GM10248 (cell line): ENCODE data around the gene TEX14.

Experiments
- CTCF ChIA-PET: fragments of 300-600 bp; sonication (Branson Sonifier 250); formaldehyde crosslinking; extraction: SDS; loops from one replicate; lab custom pipeline; 2021; ENCODE audit warnings: antibody characterized with exemption; lab: Yijun Ruan, JAX
- POLR2A ChIA-PET: fragments of 350-650 bp; sonication (Branson Sonifier 250); formaldehyde crosslinking; extraction: SDS; loops from one replicate; lab custom pipeline; 2020; ENCODE audit warnings: antibody characterized with exemption; lab: Yijun Ruan, JAX
- DNase-seq: peaks from one replicate; pipeline ENCODE4 v3.0.0; 2012; ENCODE audit errors: extremely low spot score
- CTCF ChIP-seq: IDR thresholded peaks from 2 replicates; pipeline ENCODE4 v1.5.1; 2012; ENCODE audit warnings: mild to moderate bottlenecking, low read depth; ENCODE audit errors: extremely low read depth, missing control alignments, control extremely low read depth

The TEX14 gene

GRCh38 chr17:58537266-58537665 lies 154.6 kb downstream of the TEX14 start:
- POLR2A ChIA-PET, result interaction anchor here (0.6 kb wide), 1 partner anchor 94 kb away, joined by 6 read pairs; no protein-coding TSS in a partner anchor

GRCh38 chr17:58536542-58536941 lies 155.3 kb downstream of the TEX14 start:
- ChIA-PET CTCF (interaction anchor here (0.9 to 1.7 kb wide), 6 partner anchors 9 to 31 kb away, joined by 3 to 8 read pairs (median 4); no protein-coding TSS in a partner anchor), POLR2A (no interaction called here)
- no peak for DNase-seq

More at GRCh38 chr17:58537266-58537665, 154.6 kb downstream of the TEX14 start:
- CTCF ChIA-PET, result interaction anchor here (1.3 to 1.4 kb wide), 2 partner anchors 12 to 17 kb away, joined by 3 to 4 read pairs; no protein-coding TSS in a partner anchor
- no peak for DNase-seq
- TF ChIP-seq CTCF, result no peak

GRCh38 chr17:58535431-58535830 lies 156.4 kb downstream of the TEX14 start:
- ChIA-PET POLR2A (no interaction called here), CTCF (interaction anchor here (1.5 to 1.8 kb wide), 4 partner anchors 7 to 42 kb away, joined by 4 to 8 read pairs (median 4); no protein-coding TSS in a partner anchor)
- no peak for TF ChIP-seq CTCF
- no peak for DNase-seq

More at GRCh38 chr17:58536542-58536941, 155.3 kb downstream of the TEX14 start:
- no peak for TF ChIP-seq CTCF

- TF ChIP-seq CTCF, result no peak
- DNase-seq, result no peak
- POLR2A ChIA-PET, result interaction anchor here (1.4 kb wide), 1 partner anchor 96 kb away, joined by 8 read pairs; no protein-coding TSS in a partner anchor
- CTCF ChIA-PET, result interaction anchor here (1.7 to 2.9 kb wide), 5 partner anchors 11 to 53 kb away, joined by 4 to 11 read pairs (median 8); no protein-coding TSS in a partner anchor
Observed at GRCh38 chr17:58534901-58535421, 156.9 kb downstream of the TEX14 start.

GRCh38 chr17:58534331-58534730 lies 157.5 kb downstream of the TEX14 start:
- ChIA-PET CTCF (interaction anchor here (1.7 to 2.9 kb wide), 5 partner anchors 11 to 54 kb away, joined by 4 to 11 read pairs (median 8); no protein-coding TSS in a partner anchor), POLR2A (interaction anchor here (1.4 kb wide), 1 partner anchor 97 kb away, joined by 8 read pairs; no protein-coding TSS in a partner anchor)
- DNase-seq, result no peak
- TF ChIP-seq CTCF, result no peak

GRCh38 chr17:58533616-58534188 lies 158.1 kb downstream of the TEX14 start:
- no peak for TF ChIP-seq CTCF
- ChIA-PET CTCF (interaction anchor here (1.7 to 5.5 kb wide), 5 partner anchors 7 to 55 kb away, joined by 8 to 23 read pairs (median 9); no protein-coding TSS in a partner anchor), POLR2A (interaction anchor here (1.4 kb wide), 1 partner anchor 98 kb away, joined by 8 read pairs; no protein-coding TSS in a partner anchor)
- no peak for DNase-seq
